ENCODE measurements around the gene CDK5RAP1. TPM values are rescaled to one million over a fixed set of nuclear protein-coding genes. Genes with fewer than 3 reads are reported as not detected.

Gene CDK5RAP1
- total RNA-seq, 1 experiment from 2014 or later = 56.3 TPM

DNA sequence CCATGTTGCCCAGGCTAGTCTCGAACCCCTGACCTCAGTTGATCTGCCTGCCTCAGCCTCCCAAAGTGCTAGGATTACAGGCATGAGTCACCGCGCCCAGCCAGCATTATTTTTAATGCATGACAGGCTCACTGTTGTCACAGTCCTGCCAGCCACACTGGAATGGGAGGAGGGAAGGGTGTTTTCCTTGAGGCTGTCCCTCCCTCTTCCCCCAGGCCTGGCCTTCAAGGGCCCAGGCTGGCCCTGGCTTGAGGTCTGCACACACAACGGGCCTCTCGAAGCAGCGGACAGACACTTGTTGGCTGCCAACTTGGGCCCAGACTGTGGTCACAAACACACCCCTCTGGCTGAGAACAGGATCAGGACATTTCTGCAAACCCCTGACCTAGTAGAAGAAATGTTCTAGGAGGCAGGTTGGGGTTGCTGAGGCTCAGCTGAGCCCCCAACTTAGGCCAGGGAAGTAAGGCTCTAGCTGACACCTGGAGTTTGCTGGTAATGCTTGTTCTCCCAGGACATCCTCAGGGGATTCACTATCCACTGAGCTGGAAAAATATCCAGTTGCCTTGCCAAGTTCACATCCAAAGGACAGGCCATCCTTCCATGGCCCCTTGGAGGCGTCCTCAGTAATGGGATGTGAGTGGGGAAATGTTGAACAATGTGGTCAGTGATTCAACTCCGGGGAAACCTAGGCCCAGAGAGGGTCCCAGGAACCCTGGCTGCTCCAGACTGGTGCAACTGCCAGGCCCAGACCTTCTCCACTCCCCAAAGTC is 32.3 kb upstream of the CDK5RAP1 start:
- Mint-ChIP-seq H3K4me3 (no peak overlapping the region), H3K27me3 (ENCODE audit: low read depth) (no peaks in the 10 kb centered on the region; the same call in 1 of the 2 replicates), H3K9me3 (peaks cover 4% of the 10 kb centered on the region; the same call in 1 of the 2 replicates), H3K27ac (no peak overlapping the region), H3K36me3 (no peaks in the 10 kb centered on the region; the same call in 1 of the 2 replicates), H3K4me1 (no peaks in the 10 kb centered on the region)
- TF ChIP-seq, protein P1, sequence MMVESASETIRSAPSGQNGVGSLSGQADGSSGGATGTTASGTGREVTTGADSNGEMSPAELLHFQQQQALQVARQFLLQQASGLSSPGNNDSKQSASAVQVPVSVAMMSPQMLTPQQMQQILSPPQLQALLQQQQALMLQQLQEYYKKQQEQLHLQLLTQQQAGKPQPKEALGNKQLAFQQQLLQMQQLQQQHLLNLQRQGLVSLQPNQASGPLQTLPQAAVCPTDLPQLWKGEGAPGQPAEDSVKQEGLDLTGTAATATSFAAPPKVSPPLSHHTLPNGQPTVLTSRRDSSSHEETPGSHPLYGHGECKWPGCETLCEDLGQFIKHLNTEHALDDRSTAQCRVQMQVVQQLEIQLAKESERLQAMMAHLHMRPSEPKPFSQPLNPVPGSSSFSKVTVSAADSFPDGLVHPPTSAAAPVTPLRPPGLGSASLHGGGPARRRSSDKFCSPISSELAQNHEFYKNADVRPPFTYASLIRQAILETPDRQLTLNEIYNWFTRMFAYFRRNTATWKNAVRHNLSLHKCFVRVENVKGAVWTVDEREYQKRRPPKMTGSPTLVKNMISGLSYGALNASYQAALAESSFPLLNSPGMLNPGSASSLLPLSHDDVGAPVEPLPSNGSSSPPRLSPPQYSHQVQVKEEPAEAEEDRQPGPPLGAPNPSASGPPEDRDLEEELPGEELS (CRISPR knock-in tag; IDR thresholded peaks at IDR 0.05) = no peak
- TF ChIP-seq ZNF416 (CRISPR knock-in tag; IDR thresholded peaks at IDR 0.05) (no peak), ZNF671 (CRISPR knock-in tag; IDR thresholded peaks at IDR 0.05) (no peak), HMGA2 (CRISPR knock-in tag; IDR thresholded peaks at IDR 0.05) (no peak), JAZF1 (CRISPR knock-in tag; IDR thresholded peaks at IDR 0.05) (no peak)
- TF ChIP-seq, protein P2, sequence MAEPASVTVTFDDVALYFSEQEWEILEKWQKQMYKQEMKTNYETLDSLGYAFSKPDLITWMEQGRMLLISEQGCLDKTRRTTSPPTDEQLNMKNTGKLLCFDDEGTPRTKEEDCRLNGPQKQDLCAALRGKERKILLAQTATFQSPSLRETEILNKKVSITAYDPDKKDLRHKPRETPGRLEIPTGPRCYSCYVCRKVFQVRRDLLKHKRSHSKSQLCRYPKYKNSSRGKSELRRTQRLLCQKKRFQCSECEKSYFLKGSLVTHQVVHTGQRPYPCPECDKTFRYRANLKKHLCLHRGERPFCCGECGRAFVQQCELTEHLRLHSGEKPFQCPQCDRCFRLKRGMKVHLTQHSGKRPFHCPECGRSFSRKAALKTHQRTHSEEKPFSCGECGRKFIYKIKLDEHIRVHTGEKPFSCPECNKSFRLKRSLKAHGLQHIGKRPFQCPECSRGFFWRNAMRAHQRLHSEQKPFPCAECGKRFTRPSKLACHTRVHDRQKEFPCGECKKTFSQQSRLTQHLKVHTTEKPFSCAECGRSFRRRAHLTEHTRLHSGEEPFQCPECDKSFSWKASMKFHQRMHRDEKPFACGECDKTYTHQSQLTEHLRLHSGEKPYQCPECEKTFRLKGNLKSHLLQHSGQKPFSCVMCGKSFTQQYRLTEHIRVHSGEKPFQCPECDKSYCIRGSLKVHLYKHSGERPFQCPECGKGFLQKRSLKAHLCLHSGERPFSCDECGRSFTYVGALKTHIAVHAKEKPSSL (CRISPR knock-in tag; conservative IDR thresholded peaks at IDR 0.05) = no peak
- TF ChIP-seq, protein P3, sequence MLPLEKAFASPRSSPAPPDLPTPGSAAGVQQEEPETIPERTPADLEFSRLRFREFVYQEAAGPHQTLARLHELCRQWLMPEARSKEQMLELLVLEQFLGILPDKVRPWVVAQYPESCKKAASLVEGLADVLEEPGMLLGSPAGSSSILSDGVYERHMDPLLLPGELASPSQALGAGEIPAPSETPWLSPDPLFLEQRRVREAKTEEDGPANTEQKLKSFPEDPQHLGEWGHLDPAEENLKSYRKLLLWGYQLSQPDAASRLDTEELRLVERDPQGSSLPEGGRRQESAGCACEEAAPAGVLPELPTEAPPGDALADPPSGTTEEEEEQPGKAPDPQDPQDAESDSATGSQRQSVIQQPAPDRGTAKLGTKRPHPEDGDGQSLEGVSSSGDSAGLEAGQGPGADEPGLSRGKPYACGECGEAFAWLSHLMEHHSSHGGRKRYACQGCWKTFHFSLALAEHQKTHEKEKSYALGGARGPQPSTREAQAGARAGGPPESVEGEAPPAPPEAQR (CRISPR knock-in tag; IDR thresholded peaks at IDR 0.05) = no peak
- TF ChIP-seq, protein P4, sequence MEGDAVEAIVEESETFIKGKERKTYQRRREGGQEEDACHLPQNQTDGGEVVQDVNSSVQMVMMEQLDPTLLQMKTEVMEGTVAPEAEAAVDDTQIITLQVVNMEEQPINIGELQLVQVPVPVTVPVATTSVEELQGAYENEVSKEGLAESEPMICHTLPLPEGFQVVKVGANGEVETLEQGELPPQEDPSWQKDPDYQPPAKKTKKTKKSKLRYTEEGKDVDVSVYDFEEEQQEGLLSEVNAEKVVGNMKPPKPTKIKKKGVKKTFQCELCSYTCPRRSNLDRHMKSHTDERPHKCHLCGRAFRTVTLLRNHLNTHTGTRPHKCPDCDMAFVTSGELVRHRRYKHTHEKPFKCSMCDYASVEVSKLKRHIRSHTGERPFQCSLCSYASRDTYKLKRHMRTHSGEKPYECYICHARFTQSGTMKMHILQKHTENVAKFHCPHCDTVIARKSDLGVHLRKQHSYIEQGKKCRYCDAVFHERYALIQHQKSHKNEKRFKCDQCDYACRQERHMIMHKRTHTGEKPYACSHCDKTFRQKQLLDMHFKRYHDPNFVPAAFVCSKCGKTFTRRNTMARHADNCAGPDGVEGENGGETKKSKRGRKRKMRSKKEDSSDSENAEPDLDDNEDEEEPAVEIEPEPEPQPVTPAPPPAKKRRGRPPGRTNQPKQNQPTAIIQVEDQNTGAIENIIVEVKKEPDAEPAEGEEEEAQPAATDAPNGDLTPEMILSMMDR (IDR thresholded peaks at IDR 0.05) = no peak
- ATAC-seq (no peak), DNase-seq (ENCODE audit: low spot score) (no peak)
- ChIA-PET POLR2A (interaction anchor here (0.5 kb wide), 1 partner anchor 11 kb away, joined by 4 read pairs; no protein-coding TSS in a partner anchor), CTCF (interaction anchor here (1.4 kb wide), 1 partner anchor 9 kb away, joined by 5 read pairs; the partner anchor contains the start of gene SNTA1)

- H3K9me3 Mint-ChIP-seq = peaks cover 4% of the 10 kb centered on the region; the same call in 1 of the 2 replicates
- TF ChIP-seq KAT7 (CRISPR knock-in tag; IDR thresholded peaks at IDR 0.05; ENCODE audit: borderline replicate concordance) (no peak), E2F1 (CRISPR knock-in tag; IDR thresholded peaks at IDR 0.05) (no peak), RORB (CRISPR knock-in tag; IDR thresholded peaks at IDR 0.05) (no peak), RELA (CRISPR knock-in tag; IDR thresholded peaks at IDR 0.05; ENCODE audit: borderline replicate concordance) (no peak), HMGA2 (CRISPR knock-in tag; IDR thresholded peaks at IDR 0.05) (no peak), ATF1 (CRISPR knock-in tag; IDR thresholded peaks at IDR 0.05) (no peak), ZBTB21 (CRISPR knock-in tag; IDR thresholded peaks at IDR 0.05; ENCODE audit: borderline replicate concordance) (no peak)
- TF ChIP-seq, protein P5, sequence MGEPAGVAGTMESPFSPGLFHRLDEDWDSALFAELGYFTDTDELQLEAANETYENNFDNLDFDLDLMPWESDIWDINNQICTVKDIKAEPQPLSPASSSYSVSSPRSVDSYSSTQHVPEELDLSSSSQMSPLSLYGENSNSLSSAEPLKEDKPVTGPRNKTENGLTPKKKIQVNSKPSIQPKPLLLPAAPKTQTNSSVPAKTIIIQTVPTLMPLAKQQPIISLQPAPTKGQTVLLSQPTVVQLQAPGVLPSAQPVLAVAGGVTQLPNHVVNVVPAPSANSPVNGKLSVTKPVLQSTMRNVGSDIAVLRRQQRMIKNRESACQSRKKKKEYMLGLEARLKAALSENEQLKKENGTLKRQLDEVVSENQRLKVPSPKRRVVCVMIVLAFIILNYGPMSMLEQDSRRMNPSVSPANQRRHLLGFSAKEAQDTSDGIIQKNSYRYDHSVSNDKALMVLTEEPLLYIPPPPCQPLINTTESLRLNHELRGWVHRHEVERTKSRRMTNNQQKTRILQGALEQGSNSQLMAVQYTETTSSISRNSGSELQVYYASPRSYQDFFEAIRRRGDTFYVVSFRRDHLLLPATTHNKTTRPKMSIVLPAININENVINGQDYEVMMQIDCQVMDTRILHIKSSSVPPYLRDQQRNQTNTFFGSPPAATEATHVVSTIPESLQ (CRISPR knock-in tag; IDR thresholded peaks at IDR 0.05) = no peak
- TF ChIP-seq, protein P6, sequence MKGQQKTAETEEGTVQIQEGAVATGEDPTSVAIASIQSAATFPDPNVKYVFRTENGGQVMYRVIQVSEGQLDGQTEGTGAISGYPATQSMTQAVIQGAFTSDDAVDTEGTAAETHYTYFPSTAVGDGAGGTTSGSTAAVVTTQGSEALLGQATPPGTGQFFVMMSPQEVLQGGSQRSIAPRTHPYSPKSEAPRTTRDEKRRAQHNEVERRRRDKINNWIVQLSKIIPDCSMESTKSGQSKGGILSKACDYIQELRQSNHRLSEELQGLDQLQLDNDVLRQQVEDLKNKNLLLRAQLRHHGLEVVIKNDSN (CRISPR knock-in tag; IDR thresholded peaks at IDR 0.05) = no peak
- TF ChIP-seq, protein P7, sequence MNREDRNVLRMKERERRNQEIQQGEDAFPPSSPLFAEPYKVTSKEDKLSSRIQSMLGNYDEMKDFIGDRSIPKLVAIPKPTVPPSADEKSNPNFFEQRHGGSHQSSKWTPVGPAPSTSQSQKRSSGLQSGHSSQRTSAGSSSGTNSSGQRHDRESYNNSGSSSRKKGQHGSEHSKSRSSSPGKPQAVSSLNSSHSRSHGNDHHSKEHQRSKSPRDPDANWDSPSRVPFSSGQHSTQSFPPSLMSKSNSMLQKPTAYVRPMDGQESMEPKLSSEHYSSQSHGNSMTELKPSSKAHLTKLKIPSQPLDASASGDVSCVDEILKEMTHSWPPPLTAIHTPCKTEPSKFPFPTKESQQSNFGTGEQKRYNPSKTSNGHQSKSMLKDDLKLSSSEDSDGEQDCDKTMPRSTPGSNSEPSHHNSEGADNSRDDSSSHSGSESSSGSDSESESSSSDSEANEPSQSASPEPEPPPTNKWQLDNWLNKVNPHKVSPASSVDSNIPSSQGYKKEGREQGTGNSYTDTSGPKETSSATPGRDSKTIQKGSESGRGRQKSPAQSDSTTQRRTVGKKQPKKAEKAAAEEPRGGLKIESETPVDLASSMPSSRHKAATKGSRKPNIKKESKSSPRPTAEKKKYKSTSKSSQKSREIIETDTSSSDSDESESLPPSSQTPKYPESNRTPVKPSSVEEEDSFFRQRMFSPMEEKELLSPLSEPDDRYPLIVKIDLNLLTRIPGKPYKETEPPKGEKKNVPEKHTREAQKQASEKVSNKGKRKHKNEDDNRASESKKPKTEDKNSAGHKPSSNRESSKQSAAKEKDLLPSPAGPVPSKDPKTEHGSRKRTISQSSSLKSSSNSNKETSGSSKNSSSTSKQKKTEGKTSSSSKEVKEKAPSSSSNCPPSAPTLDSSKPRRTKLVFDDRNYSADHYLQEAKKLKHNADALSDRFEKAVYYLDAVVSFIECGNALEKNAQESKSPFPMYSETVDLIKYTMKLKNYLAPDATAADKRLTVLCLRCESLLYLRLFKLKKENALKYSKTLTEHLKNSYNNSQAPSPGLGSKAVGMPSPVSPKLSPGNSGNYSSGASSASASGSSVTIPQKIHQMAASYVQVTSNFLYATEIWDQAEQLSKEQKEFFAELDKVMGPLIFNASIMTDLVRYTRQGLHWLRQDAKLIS (CRISPR knock-in tag; IDR thresholded peaks at IDR 0.05; ENCODE audit: borderline replicate concordance) = no peak
Observed at GRCh38 chr20:33431797-33432381, 30.6 kb upstream of the CDK5RAP1 start.

More at GRCh38 chr20:33431797-33432381, 30.6 kb upstream of the CDK5RAP1 start:
- ChIA-PET POLR2A (no interaction called here), CTCF (interaction anchor here (0.9 to 1.4 kb wide), 2 partner anchors 11 to 236 kb away, joined by 3 to 4 read pairs; partner anchors contain the start of gene SNTA1)
- DNase-seq (ENCODE audit: low spot score) = no peak
- Mint-ChIP-seq H3K4me3 (no peak overlapping the region), H3K27ac (no peak overlapping the region), H3K4me1 (no peaks in the 10 kb centered on the region), H3K36me3 (no peaks in the 10 kb centered on the region; the same call in 1 of the 2 replicates), H3K27me3 (ENCODE audit: low read depth) (no peaks in the 10 kb centered on the region; the same call in 1 of the 2 replicates)
- ATAC-seq = no peak

All from WTC11 (cell line).